ENCODE measurements around the gene GPR149. TPM values are rescaled to one million over a fixed set of nuclear protein-coding genes. Genes with fewer than 3 reads are reported as not detected.

Gene GPR149
- total RNA-seq, 1 experiment from 2014 or later: not detected

DNA sequence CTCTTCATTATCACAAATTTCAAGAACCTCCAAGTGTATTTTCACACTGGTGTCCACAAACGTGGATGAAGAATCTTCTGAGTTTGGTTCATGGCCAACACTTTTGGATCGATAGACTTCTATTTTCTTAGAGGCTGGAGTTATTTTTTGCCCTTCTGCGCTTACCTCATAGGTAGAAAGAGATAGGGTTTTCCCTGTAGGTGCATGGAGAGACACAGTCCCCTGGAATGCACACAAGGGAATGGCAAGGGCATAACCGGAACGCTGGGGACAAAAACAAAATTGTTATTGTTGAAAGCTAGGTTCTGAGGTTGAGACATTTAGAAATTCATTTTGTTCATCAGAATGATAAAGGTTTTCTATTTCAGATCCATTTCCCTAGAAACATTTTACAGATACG lies 92.0 kb downstream of the GPR149 start:
- H3K23ac ChIP-seq (ENCODE audit: insufficient read length, low read depth, low read length): no peak overlapping the region
- H2AFZ ChIP-seq (ENCODE audit: low read length): no peak overlapping the region
- TF ChIP-seq, protein P1, sequence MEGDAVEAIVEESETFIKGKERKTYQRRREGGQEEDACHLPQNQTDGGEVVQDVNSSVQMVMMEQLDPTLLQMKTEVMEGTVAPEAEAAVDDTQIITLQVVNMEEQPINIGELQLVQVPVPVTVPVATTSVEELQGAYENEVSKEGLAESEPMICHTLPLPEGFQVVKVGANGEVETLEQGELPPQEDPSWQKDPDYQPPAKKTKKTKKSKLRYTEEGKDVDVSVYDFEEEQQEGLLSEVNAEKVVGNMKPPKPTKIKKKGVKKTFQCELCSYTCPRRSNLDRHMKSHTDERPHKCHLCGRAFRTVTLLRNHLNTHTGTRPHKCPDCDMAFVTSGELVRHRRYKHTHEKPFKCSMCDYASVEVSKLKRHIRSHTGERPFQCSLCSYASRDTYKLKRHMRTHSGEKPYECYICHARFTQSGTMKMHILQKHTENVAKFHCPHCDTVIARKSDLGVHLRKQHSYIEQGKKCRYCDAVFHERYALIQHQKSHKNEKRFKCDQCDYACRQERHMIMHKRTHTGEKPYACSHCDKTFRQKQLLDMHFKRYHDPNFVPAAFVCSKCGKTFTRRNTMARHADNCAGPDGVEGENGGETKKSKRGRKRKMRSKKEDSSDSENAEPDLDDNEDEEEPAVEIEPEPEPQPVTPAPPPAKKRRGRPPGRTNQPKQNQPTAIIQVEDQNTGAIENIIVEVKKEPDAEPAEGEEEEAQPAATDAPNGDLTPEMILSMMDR (conservative IDR thresholded peaks at IDR 0.05): no peak
- no peak overlapping the region for H3T11ph ChIP-seq (ENCODE audit: low read length)
- no peak overlapping the region for H3K14ac ChIP-seq (ENCODE audit: insufficient read depth, low read length)
- no peak overlapping the region for H3K18ac ChIP-seq (ENCODE audit: insufficient read length, low read depth, low read length)
- H4K91ac ChIP-seq (ENCODE audit: insufficient read length, low read depth, low read length): no peak overlapping the region
- WGBS (ENCODE audit: extremely low coverage, insufficient read length, low lambda C conversion rate): no CpG with 5 or more reads among the region's 6 CpGs
- H3K4ac ChIP-seq (ENCODE audit: low read depth, low read length): no peak overlapping the region
- no peak for DNase-seq
- Mint-ChIP-seq H3K4me1 (no peaks in the 10 kb centered on the region), H3K27ac (no peak overlapping the region; a peak in 1 of 7 replicates), H3K36me3 (ENCODE audit: insufficient read depth in 1 of 3, low read depth in 3 of 3) (no peaks in the 10 kb centered on the region), H3K4me3 (no peak overlapping the region), H3K9me3 (no peaks in the 10 kb centered on the region), H3K27me3 (ENCODE audit: low read depth) (no peaks in the 10 kb centered on the region)
- no peaks in the 10 kb centered on the region for H3K27me3 ChIP-seq (ENCODE audit: insufficient read depth, low read length)
- H3K4me1 ChIP-seq (ENCODE audit: insufficient read depth, low read length): no peaks in the 10 kb centered on the region
- H3K79me1 ChIP-seq (ENCODE audit: insufficient read depth, low read depth, low read length, poor library complexity, severe bottlenecking): no peaks in the 10 kb centered on the region
- H4K20me1 ChIP-seq (ENCODE audit: control insufficient read depth, insufficient read depth, insufficient read length): no peaks in the 10 kb centered on the region
- H3K9me3 ChIP-seq (ENCODE audit: control insufficient read depth, low read depth, low read length): no peaks in the 10 kb centered on the region
- no peak overlapping the region for H3K9ac ChIP-seq (ENCODE audit: extremely low read depth, insufficient read length, low read length)
- H3K27ac ChIP-seq (ENCODE audit: insufficient read length, low read depth, low read length): no peak overlapping the region
- no peak overlapping the region for H2BK12ac ChIP-seq (ENCODE audit: insufficient read length, low read depth, low read length)
- H3K56ac ChIP-seq (ENCODE audit: insufficient read length, low read depth, low read length): no peak overlapping the region
- H4K5ac ChIP-seq (ENCODE audit: insufficient read length, low read depth, low read length): no peak overlapping the region
- H3K79me2 ChIP-seq (ENCODE audit: insufficient read depth, low read length): no peaks in the 10 kb centered on the region
- H2AK5ac ChIP-seq (ENCODE audit: insufficient read length, low read length): no peak overlapping the region
- no peak overlapping the region for H3K4me2 ChIP-seq (ENCODE audit: insufficient read depth, insufficient read length, low read length)
- H2BK5ac ChIP-seq (ENCODE audit: insufficient read length, low read length): no peak overlapping the region
- no peak overlapping the region for H4K8ac ChIP-seq (replicated peaks; ENCODE audit: insufficient read length, low read depth, low read length)
- no peaks in the 10 kb centered on the region for H3K23me2 ChIP-seq (ENCODE audit: insufficient read length, low read depth, low read length, poor library complexity, severe bottlenecking)
- no peak overlapping the region for H2BK120ac ChIP-seq (ENCODE audit: low read depth, low read length, poor library complexity, severe bottlenecking)
- H2BK20ac ChIP-seq (ENCODE audit: low read depth, low read length, poor library complexity, severe bottlenecking): no peak overlapping the region
- no peak overlapping the region for H2BK15ac ChIP-seq (ENCODE audit: low read depth, low read length)
